IPS DF 6.9 (cell line): ENCODE measurements around the gene POLR1E.
"Not testable (repeated sequence)": the region's sequence is repeated elsewhere in the genome, so short reads cannot be mapped to it uniquely, and the experiment has no call there.

ENCODE experiments used
- DNase-seq: peaks from one replicate; pipeline ENCODE4 v3.0.0-alpha.2; 2013; ENCODE audit warnings: low read depth, low spot score
- H3K27ac ChIP-seq: one replicate; pipeline ENCODE4 v1.5.1; 2013; ENCODE audit warnings: low read length, control low read depth
- H3K27me3 ChIP-seq: 2 replicates; pipeline ENCODE4 v1.6.1; 2013; ENCODE audit warnings: mild to moderate bottlenecking, low read length; ENCODE audit not compliant: control insufficient read depth, insufficient read depth
- H3K36me3 ChIP-seq: 2 replicates; pipeline ENCODE4 v1.6.1; 2013; ENCODE audit warnings: low read length; ENCODE audit not compliant: control insufficient read depth, insufficient read depth
- H3K4me1 ChIP-seq: 2 replicates; pipeline ENCODE4 v1.6.1; 2013; ENCODE audit warnings: low read length; ENCODE audit not compliant: control insufficient read depth, insufficient read depth
- H3K4me3 ChIP-seq: 2 replicates; pipeline ENCODE4 v1.5.1; 2013; ENCODE audit warnings: mild to moderate bottlenecking, low read length
- H3K9me3 ChIP-seq: 2 replicates; pipeline ENCODE4 v1.6.1; 2013; ENCODE audit warnings: low read length, inconsistent platforms; ENCODE audit not compliant: control insufficient read depth, insufficient read depth
- WGBS: extraction: QIAGEN DNeasy Blood & Tissue Kit; methylation state at CpG from one replicate; pipeline ENCODE4 v1.1.7; 2013; ENCODE audit warnings: mixed read lengths, missing lambda C conversion rate; ENCODE audit not compliant: insufficient read length, insufficient coverage; 5-methylcytosine and 5-hydroxymethylcytosine counted together

POLR1E gene

GRCh38 chr9:37501957-37502596, 16.3 kb downstream of the POLR1E start:
- no CpG with 5 or more reads among the region's 2 CpGs for WGBS
- H3K9me3 ChIP-seq, result no peaks in the 10 kb centered on the region
- no peaks in the 10 kb centered on the region for H3K27me3 ChIP-seq
- H3K36me3 ChIP-seq, result peaks cover 25% of the 10 kb centered on the region; the same call in 1 of the 2 replicates
- DNase-seq, result no peak
- no peak overlapping the region for H3K27ac ChIP-seq
- no peaks in the 10 kb centered on the region for H3K4me1 ChIP-seq
- H3K4me3 ChIP-seq, result no peak overlapping the region

- DNase-seq, result no peak
- no CpG with 5 or more reads among the region's 3 CpGs for WGBS
- Histone ChIP-seq H3K27ac (no peak overlapping the region), H3K36me3 (peaks cover 24% of the 10 kb centered on the region; the same call in 1 of the 2 replicates), H3K4me3 (no peak overlapping the region), H3K27me3 (no peaks in the 10 kb centered on the region), H3K9me3 (no peaks in the 10 kb centered on the region), H3K4me1 (no peaks in the 10 kb centered on the region)
Observed at GRCh38 chr9:37503736-37504135, 18.0 kb downstream of the POLR1E start.

- WGBS, result no CpG with 5 or more reads among the region's 5 CpGs
- Histone ChIP-seq H3K4me3 (no peak overlapping the region), H3K27ac (no peak overlapping the region), H3K27me3 (no peaks in the 10 kb centered on the region), H3K9me3 (no peaks in the 10 kb centered on the region), H3K36me3 (peaks cover 24% of the 10 kb centered on the region; the same call in 1 of the 2 replicates), H3K4me1 (no peaks in the 10 kb centered on the region)
- no peak for DNase-seq
Observed at GRCh38 chr9:37504605-37505004, 18.9 kb downstream of the POLR1E start.

- DNase-seq, result no peak
- no peaks in the 10 kb centered on the region for H3K27me3 ChIP-seq
- no peaks in the 10 kb centered on the region for H3K9me3 ChIP-seq
- H3K27ac ChIP-seq, result no peak overlapping the region
- no CpG with 5 or more reads among the region's 11 CpGs for WGBS
- no peaks in the 10 kb centered on the region for H3K4me1 ChIP-seq
- H3K36me3 ChIP-seq, result peaks cover 11% of the 10 kb centered on the region; the same call in 1 of the 2 replicates
- no peak overlapping the region for H3K4me3 ChIP-seq
Observed at GRCh38 chr9:37507566-37508134, 21.9 kb downstream of the POLR1E start.

GRCh38 chr9:37508135-37508833, 22.5 kb downstream of the POLR1E start:
- Histone ChIP-seq H3K4me1 (no peaks in the 10 kb centered on the region), H3K27ac (no peak overlapping the region), H3K9me3 (no peaks in the 10 kb centered on the region), H3K4me3 (no peak overlapping the region), H3K27me3 (no peaks in the 10 kb centered on the region), H3K36me3 (peaks cover 11% of the 10 kb centered on the region; the same call in 1 of the 2 replicates)
- DNase-seq, result no peak
- WGBS, result no CpG with 5 or more reads among the region's 5 CpGs

GRCh38 chr9:37508834-37509206, 23.1 kb downstream of the POLR1E start:
- Histone ChIP-seq H3K9me3 (no peaks in the 10 kb centered on the region), H3K27ac (no peak overlapping the region)

GRCh38 chr9:37509536-37509935, 23.8 kb downstream of the POLR1E start:
- DNase-seq, result no peak
- no peaks in the 10 kb centered on the region for H3K27me3 ChIP-seq
- no peak overlapping the region for H3K4me3 ChIP-seq
- no CpG with 5 or more reads among the region's 7 CpGs for WGBS
- no peak overlapping the region for H3K27ac ChIP-seq
- 0 out of 2 replicates have a peak, but pooled peaks cover 6% of the 10 kb centered on the region for H3K36me3 ChIP-seq
- H3K9me3 ChIP-seq, result no peaks in the 10 kb centered on the region
- no peaks in the 10 kb centered on the region for H3K4me1 ChIP-seq

More at GRCh38 chr9:37508834-37509206, 23.1 kb downstream of the POLR1E start:
- no CpG with 5 or more reads among the region's 3 CpGs for WGBS
- DNase-seq, result no peak
- Histone ChIP-seq H3K36me3 (peaks cover 8% of the 10 kb centered on the region; the same call in 1 of the 2 replicates), H3K4me1 (no peaks in the 10 kb centered on the region), H3K27me3 (no peaks in the 10 kb centered on the region), H3K4me3 (no peak overlapping the region)

- not testable (repeated sequence) for H3K9me3 ChIP-seq, H3K4me3 ChIP-seq, H3K4me1 ChIP-seq, H3K27ac ChIP-seq, H3K36me3 ChIP-seq, DNase-seq, H3K27me3 ChIP-seq
- no CpG with 5 or more reads among the region's 5 CpGs for WGBS
Observed at GRCh38 chr9:37510053-37510452, 24.3 kb downstream of the POLR1E start.

GRCh38 chr9:37511016-37512010, 25.6 kb downstream of the POLR1E start:
- H3K4me1 ChIP-seq, result no peaks in the 10 kb centered on the region
- no CpG with 5 or more reads among the region's 15 CpGs for WGBS
- H3K27ac ChIP-seq, result no peak overlapping the region
- DNase-seq, result peak; percentile 45
- H3K27me3 ChIP-seq, result no peaks in the 10 kb centered on the region
- no peak overlapping the region for H3K4me3 ChIP-seq
- H3K36me3 ChIP-seq, result 0 out of 2 replicates have a peak, but pooled peaks cover 2% of the 10 kb centered on the region
- H3K9me3 ChIP-seq, result no peaks in the 10 kb centered on the region

- H3K36me3 ChIP-seq, result 0 out of 2 replicates have a peak, but pooled peaks cover 2% of the 10 kb centered on the region
Observed at GRCh38 chr9:37512437-37512836, 26.7 kb downstream of the POLR1E start.

More at GRCh38 chr9:37512437-37512836, 26.7 kb downstream of the POLR1E start:
- H3K27ac ChIP-seq, result no peak overlapping the region
- no peaks in the 10 kb centered on the region for H3K4me1 ChIP-seq
- no peak for DNase-seq
- no CpG with 5 or more reads among the region's 12 CpGs for WGBS
- no peaks in the 10 kb centered on the region for H3K9me3 ChIP-seq
- H3K4me3 ChIP-seq, result no peak overlapping the region
- H3K27me3 ChIP-seq, result no peaks in the 10 kb centered on the region
